ENCODE measurements around the gene PRM2. TPM values are rescaled to one million over a fixed set of nuclear protein-coding genes. Genes with fewer than 3 reads are reported as not detected.

Gene PRM2
- polyA plus RNA-seq, 1 of the 3 experiments (the other 2 are of a cell fraction), result not detected

- H3K79me2 ChIP-seq (ENCODE audit: insufficient read depth), result no peaks in the 10 kb centered on the region
- no peak overlapping the region for H3K9ac ChIP-seq
- no peaks in the 10 kb centered on the region for H3K9me3 ChIP-seq
- no peak overlapping the region for H3K4me2 ChIP-seq
- no peaks in the 10 kb centered on the region for H3K36me3 ChIP-seq (replicated peaks in 1 of 2; ENCODE audit: control insufficient read depth in 1 of 2, insufficient read depth in 2 of 2, low read length in 1 of 2)
- no peaks in the 10 kb centered on the region for H3K27me3 ChIP-seq (ENCODE audit: insufficient read depth)
- 71% methylated on average over 13 of the region's 13 CpGs for WGBS (ENCODE audit: low lambda C conversion rate)
- TF ChIP-seq TCF12 (IDR thresholded peaks at IDR 0.05), result no peak
- TF ChIP-seq FOXJ3 (CRISPR knock-in tag; IDR thresholded peaks at IDR 0.05), result no peak
- no peak for TF ChIP-seq GABPA (IDR thresholded peaks at IDR 0.05; ENCODE audit: low read depth)
- no peaks in the 10 kb centered on the region for H4K20me1 ChIP-seq (ENCODE audit: insufficient read depth)
- no peak for DNase-seq
- ChIA-PET CTCF (no interaction called here), POLR2A (no interaction called here)
- H3K9me2 ChIP-seq, result no peaks in the 10 kb centered on the region
- H3K27ac ChIP-seq (ENCODE audit: low read depth in 2 of 2, low read length in 1 of 2), result no peak overlapping the region
- H3K4me3 ChIP-seq (ENCODE audit: low read depth in 2 of 2, low read length in 1 of 2), result no peak overlapping the region
- H3K4me1 ChIP-seq (ENCODE audit: control insufficient read depth in 1 of 2, insufficient read depth in 2 of 2, low read depth in 1 of 2, low read length in 1 of 2), result peaks cover 0 to 11% of the 10 kb centered on the region in 2 experiments; a peak in 1 of 4 replicates
- no peaks in the 10 kb centered on the region for H3F3A ChIP-seq (replicated peaks; ENCODE audit: insufficient read depth)
- H2AFZ ChIP-seq (ENCODE audit: low read depth), result no peak overlapping the region
Measured at GRCh38 chr16:11315510-11315909, 39.2 kb upstream of the PRM2 start.

GRCh38 chr16:11314309-11314894 lies 38.1 kb upstream of the PRM2 start:
- Histone ChIP-seq H3K4me1 (ENCODE audit: control insufficient read depth in 1 of 2, insufficient read depth in 2 of 2, low read depth in 1 of 2, low read length in 1 of 2) (peaks cover 0 to 8% of the 10 kb centered on the region in 2 experiments; a peak in 1 of 4 replicates), H3K36me3 (replicated peaks in 1 of 2; ENCODE audit: control insufficient read depth in 1 of 2, insufficient read depth in 2 of 2, low read length in 1 of 2) (no peaks in the 10 kb centered on the region), H2AFZ (ENCODE audit: low read depth) (no peak overlapping the region), H3K9ac (no peak overlapping the region), H3K4me3 (ENCODE audit: low read depth in 2 of 2, low read length in 1 of 2) (no peak overlapping the region), H3K9me2 (no peaks in the 10 kb centered on the region), H3K79me2 (ENCODE audit: insufficient read depth) (no peaks in the 10 kb centered on the region), H3K27me3 (ENCODE audit: insufficient read depth) (no peaks in the 10 kb centered on the region), H3K27ac (ENCODE audit: low read depth in 2 of 2, low read length in 1 of 2) (no peak overlapping the region), H4K20me1 (ENCODE audit: insufficient read depth) (no peaks in the 10 kb centered on the region), H3K4me2 (no peak overlapping the region), H3K9me3 (no peaks in the 10 kb centered on the region), H3F3A (replicated peaks; ENCODE audit: insufficient read depth) (no peaks in the 10 kb centered on the region)
- POLR2A ChIA-PET, result no interaction called here
- CTCF ChIA-PET, result no interaction called here
- 84% methylated on average over 7 of the region's 8 CpGs for WGBS (ENCODE audit: low lambda C conversion rate)
- DNase-seq, result no peak
- no peak for TF ChIP-seq ELF1 (IDR thresholded peaks at IDR 0.05)
- no peak for TF ChIP-seq MEF2A (IDR thresholded peaks at IDR 0.05; ENCODE audit: borderline replicate concordance, low read depth)
- TF ChIP-seq NRF1 (IDR thresholded peaks at IDR 0.05; ENCODE audit: low read depth, low read length), result no peak
- TF ChIP-seq MXI1 (IDR thresholded peaks at IDR 0.05; ENCODE audit: low read depth, low read length), result no peak
- no peak for TF ChIP-seq CTCF (IDR thresholded peaks at IDR 0.05)
- no peak for TF ChIP-seq MAX (IDR thresholded peaks at IDR 0.05; ENCODE audit: low read depth)
- no peak for TF ChIP-seq EZH2phosphoT487 (IDR thresholded peaks at IDR 0.05; ENCODE audit: borderline replicate concordance, low read depth)
- TF ChIP-seq USF1 (IDR thresholded peaks at IDR 0.05; ENCODE audit: borderline replicate concordance, low read depth), result no peak
- TF ChIP-seq NFIC (IDR thresholded peaks at IDR 0.05; ENCODE audit: borderline replicate concordance), result no peak
- TF ChIP-seq TAF1 (IDR thresholded peaks at IDR 0.05; ENCODE audit: borderline replicate concordance, low read depth, low read length), result no peak
- no peak for TF ChIP-seq JUND (IDR thresholded peaks at IDR 0.05)
- no peak for TF ChIP-seq PBX3 (IDR thresholded peaks at IDR 0.05)
- no peak for TF ChIP-seq FOXM1 (IDR thresholded peaks at IDR 0.05; ENCODE audit: low read depth)
- no peak for TF ChIP-seq IRF3 (IDR thresholded peaks at IDR 0.05; ENCODE audit: low read depth, low read length)
- no peak for TF ChIP-seq EP300 (IDR thresholded peaks at IDR 0.05; ENCODE audit: borderline replicate concordance in 1 of 2, low read depth in 1 of 2, low read length in 1 of 2)
- TF ChIP-seq YY1 (IDR thresholded peaks at IDR 0.05; ENCODE audit: low read depth), result no peak
- TF ChIP-seq RAD21 (IDR thresholded peaks at IDR 0.05; ENCODE audit: low read length), result no peak
- TF ChIP-seq RCOR1 (IDR thresholded peaks at IDR 0.05; ENCODE audit: low read length), result no peak
- no peak for TF ChIP-seq TEAD4 (IDR thresholded peaks at IDR 0.05; ENCODE audit: borderline replicate concordance, insufficient read depth)
- no peak for TF ChIP-seq USF2 (IDR thresholded peaks at IDR 0.05; ENCODE audit: borderline replicate concordance, low read depth, low read length)

Measured in SK-N-SH (cell line).